ENCODE results near the gene ACSL3. TPM values are rescaled to one million over a fixed set of nuclear protein-coding genes. Genes with fewer than 3 reads are reported as not detected.

Gene ACSL3
- total RNA-seq, 4 donors from 2014 or later, result 38.4 to 57.3 (median 53.5) TPM

DNA sequence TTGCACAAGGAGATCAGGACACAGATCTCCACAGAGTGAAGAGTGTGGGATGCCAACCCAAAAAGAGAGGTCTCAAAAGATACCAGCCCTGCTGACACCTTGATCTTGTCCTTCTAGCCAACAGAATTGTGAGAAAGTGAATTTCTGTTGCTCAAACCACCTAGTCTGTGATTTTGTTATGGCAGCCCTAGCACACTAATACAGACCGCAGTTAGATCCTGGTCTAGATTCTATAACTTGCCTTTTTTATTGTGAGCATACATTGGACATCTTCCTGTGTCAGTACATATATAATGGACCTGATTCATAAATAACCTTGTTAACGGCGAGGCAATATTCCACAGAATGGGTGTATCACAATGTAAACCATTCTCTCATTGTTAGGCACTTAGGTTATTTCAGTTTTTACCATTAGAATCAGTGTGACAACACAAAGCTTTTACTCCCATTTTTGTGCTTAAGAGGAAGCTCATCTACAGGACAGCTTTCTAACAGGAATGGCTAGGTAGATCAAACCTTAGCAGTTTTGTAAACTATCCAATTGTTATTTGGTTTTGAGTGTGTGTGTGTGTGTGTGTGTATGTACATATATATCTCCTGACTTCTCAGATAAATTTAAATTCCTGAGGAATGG lies 89.0 kb downstream of the ACSL3 start:
- no peak for DNase-seq (ENCODE audit: low spot score in 2 of 2)
- no peaks in the 10 kb centered on the region for H3K27me3 ChIP-seq
- H3K4me1 ChIP-seq, result peaks cover 0 to 2% (median 0%) of the 10 kb centered on the region in 4 donors
- no peak overlapping the region for H3K27ac ChIP-seq
- 95 to 97% methylated on average over 3 of the region's 3 CpGs for WGBS, 2 donors
- H3K36me3 ChIP-seq, result no peaks in the 10 kb centered on the region
- H3K4me3 ChIP-seq, result no peak overlapping the region
- H3K9me3 ChIP-seq, result no peaks in the 10 kb centered on the region
- TF ChIP-seq, protein P1, sequence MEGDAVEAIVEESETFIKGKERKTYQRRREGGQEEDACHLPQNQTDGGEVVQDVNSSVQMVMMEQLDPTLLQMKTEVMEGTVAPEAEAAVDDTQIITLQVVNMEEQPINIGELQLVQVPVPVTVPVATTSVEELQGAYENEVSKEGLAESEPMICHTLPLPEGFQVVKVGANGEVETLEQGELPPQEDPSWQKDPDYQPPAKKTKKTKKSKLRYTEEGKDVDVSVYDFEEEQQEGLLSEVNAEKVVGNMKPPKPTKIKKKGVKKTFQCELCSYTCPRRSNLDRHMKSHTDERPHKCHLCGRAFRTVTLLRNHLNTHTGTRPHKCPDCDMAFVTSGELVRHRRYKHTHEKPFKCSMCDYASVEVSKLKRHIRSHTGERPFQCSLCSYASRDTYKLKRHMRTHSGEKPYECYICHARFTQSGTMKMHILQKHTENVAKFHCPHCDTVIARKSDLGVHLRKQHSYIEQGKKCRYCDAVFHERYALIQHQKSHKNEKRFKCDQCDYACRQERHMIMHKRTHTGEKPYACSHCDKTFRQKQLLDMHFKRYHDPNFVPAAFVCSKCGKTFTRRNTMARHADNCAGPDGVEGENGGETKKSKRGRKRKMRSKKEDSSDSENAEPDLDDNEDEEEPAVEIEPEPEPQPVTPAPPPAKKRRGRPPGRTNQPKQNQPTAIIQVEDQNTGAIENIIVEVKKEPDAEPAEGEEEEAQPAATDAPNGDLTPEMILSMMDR (IDR thresholded peaks at IDR 0.05), result no peak
- no peak for TF ChIP-seq EP300 (IDR thresholded peaks at IDR 0.05)
- TF ChIP-seq POLR2A (IDR thresholded peaks at IDR 0.05), result no peak

DNA sequence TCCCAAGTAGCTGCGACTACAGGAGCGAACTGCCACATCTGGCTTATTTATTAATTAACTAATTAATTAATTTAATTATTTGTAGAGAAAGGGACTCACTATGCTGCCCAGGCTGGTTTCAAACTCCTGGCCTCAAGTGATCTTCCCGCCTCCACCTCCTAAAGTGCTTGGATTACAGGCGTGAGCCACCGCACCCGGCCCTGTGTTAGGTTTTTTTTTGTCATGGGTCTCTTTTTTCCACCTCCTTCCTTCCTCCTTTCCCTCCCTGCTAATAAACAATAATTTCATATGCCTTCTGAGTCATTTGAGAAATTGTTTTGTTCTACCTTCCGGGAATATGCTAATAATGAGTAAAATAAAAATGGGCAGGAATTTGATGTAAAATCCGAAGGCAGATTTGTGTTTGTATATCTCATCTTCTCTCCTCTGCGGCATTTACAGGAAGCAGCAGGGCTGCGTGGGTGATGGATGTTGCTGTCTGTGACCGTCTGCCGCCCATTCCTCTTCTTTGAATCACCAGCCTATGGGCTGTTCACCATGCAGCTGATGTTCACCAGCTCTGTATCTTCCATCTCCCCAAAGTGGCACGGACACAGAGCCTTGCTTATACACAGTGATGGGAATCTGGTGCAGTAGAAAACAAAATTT lies 89.9 kb downstream of the ACSL3 start:
- Histone ChIP-seq H3K4me3 (no peak overlapping the region), H3K36me3 (no peaks in the 10 kb centered on the region), H3K27ac (no peak overlapping the region), H3K9me3 (no peaks in the 10 kb centered on the region), H3K4me1 (no peaks in the 10 kb centered on the region), H3K27me3 (no peaks in the 10 kb centered on the region)
- WGBS, 2 donors, result 74 to 75% methylated on average over 13 of the region's 13 CpGs
- TF ChIP-seq EP300 (IDR thresholded peaks at IDR 0.05) (no peak), POLR2A (IDR thresholded peaks at IDR 0.05) (no peak)
- TF ChIP-seq, protein P1 (IDR thresholded peaks at IDR 0.05), result no peak
- DNase-seq (ENCODE audit: low spot score in 2 of 2), result no peak

DNA sequence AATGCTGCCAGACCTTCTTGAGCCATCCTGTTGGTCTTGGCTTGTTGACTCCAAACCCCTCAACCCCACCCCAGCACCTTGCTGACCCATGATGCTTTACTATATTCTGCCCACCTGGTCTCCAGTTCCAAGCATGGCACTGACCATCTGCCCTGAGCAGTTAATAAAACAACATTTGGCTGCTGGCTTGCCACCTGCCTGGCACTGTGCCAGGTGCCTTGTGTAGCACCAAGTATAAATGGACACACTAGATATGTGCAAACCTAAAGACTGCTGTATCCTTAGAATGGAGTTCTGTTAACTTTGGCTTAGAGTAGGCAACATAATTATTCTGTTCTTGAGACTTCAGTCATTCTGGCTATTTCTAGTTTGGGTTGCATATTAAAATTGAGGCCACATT lies 91.4 kb downstream of the ACSL3 start:
- no peaks in the 10 kb centered on the region for H3K27me3 ChIP-seq
- DNase-seq (ENCODE audit: low spot score in 2 of 2), result no peak
- TF ChIP-seq EP300 (IDR thresholded peaks at IDR 0.05) (no peak), POLR2A (IDR thresholded peaks at IDR 0.05) (no peak)
- TF ChIP-seq, protein P1 (IDR thresholded peaks at IDR 0.05), result no peak
- peaks cover 0 to 6% (median 0%) of the 10 kb centered on the region in 4 donors for H3K9me3 ChIP-seq
- H3K36me3 ChIP-seq, result no peaks in the 10 kb centered on the region
- H3K4me1 ChIP-seq, result no peaks in the 10 kb centered on the region
- H3K27ac ChIP-seq, result no peak overlapping the region
- H3K4me3 ChIP-seq, result no peak overlapping the region

DNA sequence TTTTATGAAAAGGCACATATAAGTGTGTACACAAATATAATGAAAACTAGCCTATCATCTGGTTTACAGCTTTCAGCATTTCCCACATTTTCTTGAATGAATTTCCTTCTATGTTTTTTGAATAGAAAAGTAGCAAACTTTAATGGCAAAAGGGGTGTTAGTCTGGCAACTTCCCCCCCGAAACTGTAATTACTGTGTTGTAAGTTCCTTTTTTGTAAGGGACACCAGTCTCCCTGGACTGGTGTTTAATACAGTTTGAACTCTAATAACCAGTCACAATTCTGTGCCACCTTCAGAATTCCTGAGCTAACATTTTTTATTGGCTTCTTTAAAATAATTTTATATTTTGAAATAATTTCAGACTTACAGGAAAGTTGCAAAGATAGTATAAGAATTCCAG lies 94.2 kb downstream of the ACSL3 start:
- Histone ChIP-seq H3K36me3 (no peaks in the 10 kb centered on the region), H3K9me3 (peaks cover 0 to 8% (median 1%) of the 10 kb centered on the region in 4 donors), H3K27ac (no peak overlapping the region), H3K4me3 (no peak overlapping the region), H3K27me3 (no peaks in the 10 kb centered on the region), H3K4me1 (no peaks in the 10 kb centered on the region)
- TF ChIP-seq POLR2A (IDR thresholded peaks at IDR 0.05), result no peak
- TF ChIP-seq, protein P1 (IDR thresholded peaks at IDR 0.05), result no peak
- no peak for TF ChIP-seq EP300 (IDR thresholded peaks at IDR 0.05)
- whole genome bisulfite sequencing, 2 donors, result 71 to 78% methylated on average over 1 of the region's 1 CpG
- no peak for DNase-seq (ENCODE audit: low spot score in 2 of 2)

DNA sequence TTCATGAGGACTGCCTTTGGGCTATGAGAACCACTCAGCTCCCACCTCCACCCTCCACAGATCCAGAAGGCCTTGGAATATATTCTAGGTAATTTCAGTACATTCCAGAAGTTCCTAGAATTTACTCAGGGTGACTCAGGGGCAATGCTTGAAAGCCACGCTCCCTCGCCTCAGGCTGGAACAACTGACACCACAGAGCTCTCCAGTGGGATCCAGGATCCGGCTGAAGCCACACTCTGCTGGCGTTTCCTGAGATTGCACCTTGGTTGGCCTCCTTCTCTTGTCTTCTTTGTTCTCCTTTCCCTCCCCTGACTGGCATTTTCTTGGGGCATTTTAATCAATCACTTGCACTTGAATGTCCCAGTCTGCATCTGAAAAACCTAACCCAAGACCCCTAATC lies 98.5 kb downstream of the ACSL3 start:
- H3K27ac ChIP-seq, result no peak overlapping the region
- TF ChIP-seq POLR2A (IDR thresholded peaks at IDR 0.05) (no peak), EP300 (IDR thresholded peaks at IDR 0.05) (no peak)
- TF ChIP-seq, protein P1 (IDR thresholded peaks at IDR 0.05), result no peak
- H3K9me3 ChIP-seq, result peaks cover 0 to 8% (median 1%) of the 10 kb centered on the region in 4 donors
- 55 to 59% methylated on average over 4 of the region's 4 CpGs for WGBS, 2 donors
- H3K27me3 ChIP-seq, result no peaks in the 10 kb centered on the region
- H3K4me3 ChIP-seq, result no peak overlapping the region
- DNase-seq (ENCODE audit: low spot score in 2 of 2), result no peak
- H3K36me3 ChIP-seq, result no peaks in the 10 kb centered on the region
- no peaks in the 10 kb centered on the region for H3K4me1 ChIP-seq
